Peyer's patch (tissue), 4 donors: ENCODE results near the gene BICDL2.

Source experiments
- POLR2A ChIP-seq, 2 donors: fragments of 450-650 bp; IDR thresholded peaks; one replicate each; pipeline ENCODE4 v1.5.1; 2017; ENCODE audit warnings: antibody characterized with exemption in 2 of 2, mild to moderate bottlenecking in 2 of 2, moderate library complexity in 2 of 2
- TF ChIP-seq, protein P1 (sequence below), 6 experiments: fragments of 450-650 bp in 4 of 6; fragments of 200-600 bp in 2 of 6; sonication (generic) in 1 of 6; IDR thresholded peaks; one replicate each; pipeline ENCODE4 v1.5.1; 2017 to 2019; ENCODE audit warnings: antibody characterized with exemption in 6 of 6, mild to moderate bottlenecking in 3 of 6, moderate library complexity in 1 of 6

DNA sequence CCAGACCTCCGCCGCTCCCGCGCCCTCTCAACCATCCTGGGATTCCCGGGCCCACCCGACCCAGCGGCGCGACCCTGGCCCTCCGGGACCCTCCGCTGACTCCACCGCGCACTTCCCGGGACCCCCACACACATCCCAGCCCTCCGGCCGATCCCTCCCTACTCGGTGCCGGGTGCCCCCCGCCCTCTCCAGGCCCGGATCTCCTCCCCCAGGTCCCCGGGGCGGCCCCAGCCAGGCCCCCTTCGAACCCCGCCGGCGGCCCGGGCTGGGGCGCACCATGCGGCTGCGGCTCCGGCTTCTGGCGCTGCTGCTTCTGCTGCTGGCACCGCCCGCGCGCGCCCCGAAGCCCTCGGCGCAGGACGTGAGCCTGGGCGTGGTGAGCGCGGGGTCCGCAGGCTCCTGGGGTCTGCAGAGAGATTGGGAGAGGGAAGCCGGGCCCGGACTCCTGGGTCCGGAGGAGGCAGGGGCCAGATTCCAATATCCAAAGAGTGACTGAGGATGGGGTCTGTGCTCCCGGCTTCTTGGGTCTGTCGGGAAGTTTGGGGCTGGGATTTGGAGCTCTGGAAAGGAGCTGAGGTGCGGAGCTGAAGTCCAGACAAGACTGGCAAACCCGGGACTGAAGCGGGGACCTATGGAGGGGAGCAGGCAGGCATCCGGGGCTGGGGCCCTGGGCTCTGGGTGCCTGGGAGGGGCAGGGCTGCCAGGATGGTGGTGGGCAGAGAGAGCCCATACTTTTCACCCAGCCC, 10.1 kb upstream of the BICDL2 start:
- TF ChIP-seq, protein P1, sequence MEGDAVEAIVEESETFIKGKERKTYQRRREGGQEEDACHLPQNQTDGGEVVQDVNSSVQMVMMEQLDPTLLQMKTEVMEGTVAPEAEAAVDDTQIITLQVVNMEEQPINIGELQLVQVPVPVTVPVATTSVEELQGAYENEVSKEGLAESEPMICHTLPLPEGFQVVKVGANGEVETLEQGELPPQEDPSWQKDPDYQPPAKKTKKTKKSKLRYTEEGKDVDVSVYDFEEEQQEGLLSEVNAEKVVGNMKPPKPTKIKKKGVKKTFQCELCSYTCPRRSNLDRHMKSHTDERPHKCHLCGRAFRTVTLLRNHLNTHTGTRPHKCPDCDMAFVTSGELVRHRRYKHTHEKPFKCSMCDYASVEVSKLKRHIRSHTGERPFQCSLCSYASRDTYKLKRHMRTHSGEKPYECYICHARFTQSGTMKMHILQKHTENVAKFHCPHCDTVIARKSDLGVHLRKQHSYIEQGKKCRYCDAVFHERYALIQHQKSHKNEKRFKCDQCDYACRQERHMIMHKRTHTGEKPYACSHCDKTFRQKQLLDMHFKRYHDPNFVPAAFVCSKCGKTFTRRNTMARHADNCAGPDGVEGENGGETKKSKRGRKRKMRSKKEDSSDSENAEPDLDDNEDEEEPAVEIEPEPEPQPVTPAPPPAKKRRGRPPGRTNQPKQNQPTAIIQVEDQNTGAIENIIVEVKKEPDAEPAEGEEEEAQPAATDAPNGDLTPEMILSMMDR (IDR thresholded peaks at IDR 0.05): no peak
- no peak for TF ChIP-seq POLR2A (IDR thresholded peaks at IDR 0.05)
